Mesendoderm (in vitro differentiated cells): Measurements from ENCODE around the gene KCTD21.

Experiments used
- DNase-seq: peaks from one replicate; pipeline ENCODE4 v3.0.0; 2013
- H2AK5ac ChIP-seq: 2 replicates; pipeline ENCODE4 v1.6.1; 2013; ENCODE audit warnings: low read length, inconsistent platforms
- H2BK120ac ChIP-seq: 2 replicates; pipeline ENCODE4 v1.6.1; 2013; ENCODE audit warnings: low read depth, mild to moderate bottlenecking, low read length, moderate library complexity, mixed read lengths
- H2BK15ac ChIP-seq: replicated peaks from 2 replicates; pipeline ENCODE4 v1.6.1; 2013; ENCODE audit warnings: low read depth, mild to moderate bottlenecking, moderate library complexity
- H2BK5ac ChIP-seq: 2 replicates; pipeline ENCODE4 v1.6.1; 2013; ENCODE audit warnings: low read length, inconsistent platforms
- H3K18ac ChIP-seq: 2 replicates; pipeline ENCODE4 v1.6.1; 2013; ENCODE audit warnings: mild to moderate bottlenecking, low read length, mixed read lengths
- H3K23ac ChIP-seq: one replicate; pipeline ENCODE4 v1.6.1; 2013; ENCODE audit warnings: low read length
- H3K27ac ChIP-seq: 2 replicates; pipeline ENCODE4 v1.5.1; 2013; ENCODE audit warnings: low read depth, mild to moderate bottlenecking, inconsistent platforms, low read length, moderate library complexity
- H3K27me3 ChIP-seq: 2 replicates; pipeline ENCODE4 v1.6.1; 2013; ENCODE audit warnings: low read length, control low read depth, mild to moderate bottlenecking, inconsistent platforms; ENCODE audit not compliant: insufficient read depth, poor library complexity
- H3K36me3 ChIP-seq: 2 replicates; pipeline ENCODE4 v1.6.1; 2013; ENCODE audit warnings: low read length, inconsistent platforms; ENCODE audit not compliant: control insufficient read depth, insufficient read depth
- H3K4ac ChIP-seq: one replicate; pipeline ENCODE4 v1.6.1; 2013; ENCODE audit warnings: low read depth, mild to moderate bottlenecking, low read length, moderate library complexity
- H3K4me1 ChIP-seq: 2 replicates; pipeline ENCODE4 v1.6.1; 2013; ENCODE audit warnings: low read depth, low read length, inconsistent platforms; ENCODE audit not compliant: control insufficient read depth
- H3K4me2 ChIP-seq: 2 replicates; pipeline ENCODE4 v1.6.1; 2013; ENCODE audit warnings: low read length
- H3K4me3 ChIP-seq: 2 replicates; pipeline ENCODE4 v1.5.1; 2013; ENCODE audit warnings: mild to moderate bottlenecking, low read length
- H3K56ac ChIP-seq: one replicate; pipeline ENCODE4 v1.6.1; 2013; ENCODE audit warnings: low read length
- H3K79me1 ChIP-seq: 2 replicates; pipeline ENCODE4 v1.6.1; 2013; ENCODE audit warnings: low read length, inconsistent platforms
- H3K79me2 ChIP-seq: 2 replicates; pipeline ENCODE4 v1.6.1; 2013; ENCODE audit warnings: mild to moderate bottlenecking, low read length; ENCODE audit not compliant: control insufficient read depth, insufficient read depth
- H3K9ac ChIP-seq: 2 replicates; pipeline ENCODE4 v1.6.1; 2013; ENCODE audit warnings: low read length, inconsistent platforms
- H4K5ac ChIP-seq: one replicate; pipeline ENCODE4 v1.6.1; 2013; ENCODE audit warnings: low read length
- H4K8ac ChIP-seq: one replicate; pipeline ENCODE4 v1.6.1; 2013; ENCODE audit warnings: low read depth, mild to moderate bottlenecking, control low read depth, low read length, moderate library complexity
- WGBS: extraction: QIAGEN DNeasy Blood & Tissue Kit; methylation state at CpG from one replicate; pipeline ENCODE4 v1.1.7; 2013; ENCODE audit warnings: low lambda C conversion rate, missing lambda C conversion rate; ENCODE audit not compliant: insufficient coverage; ENCODE audit errors: extremely low coverage; 5-methylcytosine and 5-hydroxymethylcytosine counted together

The KCTD21 gene

GRCh38 chr11:78199653-78200015, 11.2 kb upstream of the KCTD21 start:
- Histone ChIP-seq H3K27me3 (no peaks in the 10 kb centered on the region), H4K8ac (no peak overlapping the region), H3K9ac (no peak overlapping the region), H3K79me1 (no peaks in the 10 kb centered on the region), H3K4ac (no peak overlapping the region), H3K79me2 (no peaks in the 10 kb centered on the region), H3K27ac (no peak overlapping the region), H3K36me3 (no peaks in the 10 kb centered on the region), H2BK5ac (no peak overlapping the region), H3K23ac (no peak overlapping the region), H2BK15ac (no peak overlapping the region), H3K18ac (no peak overlapping the region), H3K4me1 (no peaks in the 10 kb centered on the region), H3K4me3 (no peak overlapping the region), H4K5ac (no peak overlapping the region), H2BK120ac (no peak overlapping the region), H2AK5ac (no peak overlapping the region), H3K56ac (no peak overlapping the region), H3K4me2 (no peak overlapping the region)
- WGBS = no CpG with 5 or more reads among the region's 5 CpGs
- DNase-seq = no peak

- H3K36me3 ChIP-seq = no peaks in the 10 kb centered on the region
- DNase-seq = no peak
Observed at GRCh38 chr11:78199015-78199652, 10.7 kb upstream of the KCTD21 start.

GRCh38 chr11:78197816-78198215, 9.4 kb upstream of the KCTD21 start:
- Histone ChIP-seq H3K27me3 (no peaks in the 10 kb centered on the region), H3K4me3 (no peak overlapping the region), H4K8ac (no peak overlapping the region), H3K56ac (no peak overlapping the region), H3K4ac (no peak overlapping the region), H3K79me2 (no peaks in the 10 kb centered on the region), H2BK5ac (no peak overlapping the region), H3K18ac (no peak overlapping the region), H3K36me3 (no peaks in the 10 kb centered on the region), H3K4me1 (no peaks in the 10 kb centered on the region), H3K79me1 (no peaks in the 10 kb centered on the region), H4K5ac (no peak overlapping the region), H2BK120ac (no peak overlapping the region), H3K4me2 (no peak overlapping the region), H3K27ac (no peak overlapping the region), H3K9ac (no peak overlapping the region), H2BK15ac (no peak overlapping the region), H3K23ac (no peak overlapping the region), H2AK5ac (no peak overlapping the region)
- no peak for DNase-seq
- WGBS = no CpG with 5 or more reads among the region's 8 CpGs

More at GRCh38 chr11:78199015-78199652, 10.7 kb upstream of the KCTD21 start:
- Histone ChIP-seq H3K4me2 (no peak overlapping the region), H3K9ac (no peak overlapping the region), H3K27me3 (no peaks in the 10 kb centered on the region), H3K79me1 (no peaks in the 10 kb centered on the region), H2BK15ac (no peak overlapping the region), H2BK5ac (no peak overlapping the region), H3K79me2 (no peaks in the 10 kb centered on the region), H3K23ac (no peak overlapping the region), H3K56ac (no peak overlapping the region), H3K18ac (no peak overlapping the region), H2BK120ac (no peak overlapping the region), H3K4ac (no peak overlapping the region), H3K4me3 (no peak overlapping the region), H3K4me1 (no peaks in the 10 kb centered on the region), H3K27ac (no peak overlapping the region), H4K5ac (no peak overlapping the region), H4K8ac (no peak overlapping the region), H2AK5ac (no peak overlapping the region)
- no CpG with 5 or more reads among the region's 6 CpGs for WGBS

- H3K4me1 ChIP-seq = no peaks in the 10 kb centered on the region
- H3K27me3 ChIP-seq = no peaks in the 10 kb centered on the region
- no peaks in the 10 kb centered on the region for H3K79me2 ChIP-seq
- DNase-seq = no peak
- no peak overlapping the region for H3K4me2 ChIP-seq
- no peak overlapping the region for H4K8ac ChIP-seq
- H2BK15ac ChIP-seq = no peak overlapping the region
- no peak overlapping the region for H2BK5ac ChIP-seq
- H4K5ac ChIP-seq = no peak overlapping the region
- no peak overlapping the region for H2AK5ac ChIP-seq
- no peak overlapping the region for H3K56ac ChIP-seq
- no peak overlapping the region for H3K4ac ChIP-seq
- no peak overlapping the region for H3K9ac ChIP-seq
- H3K36me3 ChIP-seq = no peaks in the 10 kb centered on the region
- no peak overlapping the region for H3K27ac ChIP-seq
- no peak overlapping the region for H3K4me3 ChIP-seq
- H3K18ac ChIP-seq = no peak overlapping the region
- H2BK120ac ChIP-seq = no peak overlapping the region
- H3K23ac ChIP-seq = no peak overlapping the region
- H3K79me1 ChIP-seq = no peaks in the 10 kb centered on the region
- WGBS = no CpG with 5 or more reads among the region's 40 CpGs
Observed at GRCh38 chr11:78196661-78197091, 8.2 kb upstream of the KCTD21 start.

GRCh38 chr11:78195917-78196560, 7.6 kb upstream of the KCTD21 start:
- no peak overlapping the region for H3K4me3 ChIP-seq
- no peaks in the 10 kb centered on the region for H3K36me3 ChIP-seq
- no peak overlapping the region for H3K4ac ChIP-seq
- H3K56ac ChIP-seq = no peak overlapping the region
- H2BK120ac ChIP-seq = no peak overlapping the region
- no peaks in the 10 kb centered on the region for H3K79me2 ChIP-seq
- H4K5ac ChIP-seq = no peak overlapping the region
- H3K9ac ChIP-seq = no peak overlapping the region
- no peak overlapping the region for H3K23ac ChIP-seq
- no peak overlapping the region for H2AK5ac ChIP-seq
- H3K79me1 ChIP-seq = no peaks in the 10 kb centered on the region
- H3K18ac ChIP-seq = no peak overlapping the region
- no peak overlapping the region for H3K4me2 ChIP-seq
- DNase-seq = no peak
- H2BK15ac ChIP-seq = no peak overlapping the region
- no peak overlapping the region for H2BK5ac ChIP-seq
- no peaks in the 10 kb centered on the region for H3K4me1 ChIP-seq
- no peak overlapping the region for H3K27ac ChIP-seq
- H3K27me3 ChIP-seq = no peaks in the 10 kb centered on the region
- WGBS = no CpG with 5 or more reads among the region's 60 CpGs
- H4K8ac ChIP-seq = no peak overlapping the region

GRCh38 chr11:78194490-78194889, 6.1 kb upstream of the KCTD21 start:
- no CpG with 5 or more reads among the region's 3 CpGs for whole genome bisulfite sequencing
- Histone ChIP-seq H3K18ac (no peak overlapping the region), H3K23ac (no peak overlapping the region), H3K27ac (no peak overlapping the region), H2AK5ac (no peak overlapping the region), H3K9ac (no peak overlapping the region), H3K4me2 (no peak overlapping the region), H3K4ac (no peak overlapping the region), H4K8ac (no peak overlapping the region), H3K36me3 (no peaks in the 10 kb centered on the region), H3K27me3 (no peaks in the 10 kb centered on the region), H3K56ac (no peak overlapping the region), H3K79me1 (no peaks in the 10 kb centered on the region), H2BK15ac (no peak overlapping the region), H3K79me2 (no peaks in the 10 kb centered on the region), H3K4me1 (no peaks in the 10 kb centered on the region), H2BK120ac (no peak overlapping the region), H4K5ac (no peak overlapping the region), H2BK5ac (no peak overlapping the region), H3K4me3 (no peak overlapping the region)
- no peak for DNase-seq
